ENCODE measurements around the gene TPCN1.
A peak's percentile ranks its signal among the peaks of the same experiment; 100 is the strongest.

Gene TPCN1

DNA sequence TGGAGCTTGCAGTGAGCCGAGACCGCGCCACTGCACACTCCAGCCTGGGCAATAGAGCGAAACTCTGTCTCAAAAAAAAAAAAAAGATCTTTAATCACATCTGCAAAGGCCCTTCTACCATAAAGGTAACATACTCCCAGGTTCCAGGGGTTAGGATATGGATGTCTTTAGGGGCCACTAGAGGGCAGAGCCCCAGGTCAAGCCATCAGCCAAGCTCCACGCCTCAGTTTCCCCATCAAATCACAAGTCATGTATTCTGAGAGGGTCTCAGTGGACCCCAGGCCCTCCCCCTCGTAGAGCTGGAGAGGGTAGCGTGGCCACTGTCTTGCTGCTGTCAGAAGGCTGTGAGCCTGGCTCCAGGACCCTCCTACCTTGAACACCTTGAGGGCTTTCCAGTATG, 94.9 kb downstream of the TPCN1 start:
- DNase-seq (ENCODE audit: low read depth), result no peak
- peak; percentile 42 for TF ChIP-seq CTCF (IDR thresholded peaks at IDR 0.05; ENCODE audit: low read depth, low read length, missing control alignments)
- H3K4me3 ChIP-seq (ENCODE audit: low read depth, low read length), result no peak overlapping the region

- DNase-seq (ENCODE audit: low read depth), result no peak
- no peak overlapping the region for H3K4me3 ChIP-seq (ENCODE audit: low read depth, low read length)
- no peak for TF ChIP-seq CTCF (IDR thresholded peaks at IDR 0.05; ENCODE audit: low read depth, low read length, missing control alignments)
These were observed 95.9 kb downstream of the TPCN1 start for GRCh38 chr12:113317122-113317521.

DNA sequence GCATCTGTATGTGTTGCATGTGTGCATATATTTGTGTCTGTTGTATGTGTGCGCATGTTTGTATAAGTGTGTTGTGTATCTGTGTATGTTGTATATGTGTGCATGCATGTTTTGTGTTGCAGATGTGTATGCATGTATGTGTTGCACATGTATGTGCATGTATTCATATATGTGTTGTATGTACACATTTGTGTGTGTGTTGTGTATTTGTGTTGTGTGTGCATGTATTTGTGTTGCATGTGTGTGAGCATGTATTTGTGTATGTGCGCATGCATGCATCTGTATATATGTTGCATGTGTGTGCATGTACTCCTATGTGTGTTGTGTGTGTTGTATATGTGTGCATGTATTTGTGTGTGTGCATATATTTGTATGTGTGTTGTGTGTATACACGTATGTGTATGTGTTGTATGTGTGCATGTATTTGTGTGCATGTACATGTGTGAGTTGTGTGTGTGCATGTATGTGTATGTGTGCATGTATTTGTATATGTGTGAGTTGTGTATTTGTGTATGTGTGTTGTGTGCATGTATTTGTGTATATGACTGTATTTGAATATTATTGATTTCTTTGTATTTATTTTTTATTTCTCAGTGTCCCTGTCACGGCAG, 96.9 kb downstream of the TPCN1 start:
- TF ChIP-seq CTCF (IDR thresholded peaks at IDR 0.05; ENCODE audit: low read depth, low read length, missing control alignments), result no peak
- DNase-seq (ENCODE audit: low read depth), result no peak

GRCh38 chr12:113318900-113319628, 97.8 kb downstream of the TPCN1 start:
- DNase-seq (ENCODE audit: low read depth), result no peak
- no peak for TF ChIP-seq CTCF (IDR thresholded peaks at IDR 0.05; ENCODE audit: low read depth, low read length, missing control alignments)
- no peak overlapping the region for H3K4me3 ChIP-seq (ENCODE audit: low read depth, low read length)

More for the DNA sequence above, 96.9 kb downstream of the TPCN1 start:
- no peak overlapping the region for H3K4me3 ChIP-seq (ENCODE audit: low read depth, low read length)

GRCh38 chr12:113320401-113320800, 99.1 kb downstream of the TPCN1 start:
- no peak for DNase-seq (ENCODE audit: low read depth)
- TF ChIP-seq CTCF (IDR thresholded peaks at IDR 0.05; ENCODE audit: low read depth, low read length, missing control alignments), result no peak
- no peak overlapping the region for H3K4me3 ChIP-seq (ENCODE audit: low read depth, low read length)

DNA sequence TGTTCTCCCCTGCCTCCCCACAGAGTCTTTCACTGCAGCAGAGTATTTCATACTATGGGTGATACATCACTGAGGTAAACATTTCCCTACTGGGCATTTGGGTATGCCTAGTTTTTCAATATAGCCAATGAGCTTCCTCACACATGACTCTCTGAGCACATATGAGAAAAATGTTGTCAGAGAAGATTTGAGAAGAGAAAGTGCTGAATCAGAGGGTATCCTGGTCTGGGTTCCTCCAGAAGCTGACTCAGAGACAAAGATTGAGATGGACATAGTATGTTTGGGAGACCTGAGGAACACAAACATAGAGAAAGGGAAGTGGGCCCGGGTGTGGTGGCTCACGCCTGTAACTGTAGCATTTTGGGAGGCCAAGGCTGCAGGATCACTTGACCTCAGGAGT, 101.1 kb downstream of the TPCN1 start:
- TF ChIP-seq CTCF (IDR thresholded peaks at IDR 0.05; ENCODE audit: low read depth, low read length, missing control alignments), result no peak
- DNase-seq (ENCODE audit: low read depth), result no peak
- no peak overlapping the region for H3K4me3 ChIP-seq (ENCODE audit: low read depth, low read length)

- no peak for DNase-seq (ENCODE audit: low read depth)
- TF ChIP-seq CTCF (IDR thresholded peaks at IDR 0.05; ENCODE audit: low read depth, low read length, missing control alignments), result no peak
- no peak overlapping the region for H3K4me3 ChIP-seq (ENCODE audit: low read depth, low read length)
These were observed 104.7 kb downstream of the TPCN1 start for GRCh38 chr12:113325916-113326315.

Data from GM12864 (cell line).